GM13976 (cell line): ENCODE results near the gene NR2F6.

Experiments
- DNase-seq: peaks from one replicate; pipeline ENCODE4 v3.0.0; 2012; ENCODE audit warnings: low spot score
- CTCF ChIP-seq: IDR thresholded peaks from 2 replicates; pipeline ENCODE4 v1.5.1; 2012; ENCODE audit warnings: borderline replicate concordance, mild to moderate bottlenecking; ENCODE audit not compliant: insufficient read depth; ENCODE audit errors: extremely low read depth, missing control alignments, control extremely low read depth
- in situ Hi-C: fragments of 300-500 bp; cut with MboI; formaldehyde crosslinking; loops from one replicate; pipeline ENCODE4 v1.12.0; 2022; ENCODE audit warnings: low sequenced_read_pairs, mixed read lengths, inconsistent platforms; ENCODE audit not compliant: unreplicated experiment

The NR2F6 gene

GRCh38 chr19:17234911-17235299, 10.8 kb downstream of the NR2F6 start:
- in situ Hi-C loops: loop anchor here (25.0 kb wide), 1 partner anchor 173 kb away; no protein-coding TSS in a partner anchor
- no peak for TF ChIP-seq CTCF
- peak; percentile 83 for DNase-seq

GRCh38 chr19:17232258-17232657, 13.5 kb downstream of the NR2F6 start:
- no peak for TF ChIP-seq CTCF
- in situ Hi-C loops: loop anchor here (25.0 kb wide), 1 partner anchor 170 kb away; no protein-coding TSS in a partner anchor
- no peak for DNase-seq

GRCh38 chr19:17229890-17230289, 15.8 kb downstream of the NR2F6 start:
- no peak for DNase-seq
- in situ Hi-C loops: loop anchor here (25.0 kb wide), 1 partner anchor 168 kb away; no protein-coding TSS in a partner anchor
- no peak for TF ChIP-seq CTCF

- TF ChIP-seq CTCF: no peak
- DNase-seq: no peak
- in situ Hi-C loops: loop anchor here (25.0 kb wide), 1 partner anchor 166 kb away; no protein-coding TSS in a partner anchor
Observed at GRCh38 chr19:17227798-17228367, 17.8 kb downstream of the NR2F6 start.

- in situ Hi-C loops: loop anchor here (25.0 kb wide), 1 partner anchor 164 kb away; no protein-coding TSS in a partner anchor
- TF ChIP-seq CTCF: no peak
- peak; percentile 96 for DNase-seq
Observed at GRCh38 chr19:17226002-17226933, 19.5 kb downstream of the NR2F6 start, which contains the start of gene OCEL1. Gene OCEL1 (plus strand): TSS chr19:17226226. CDS start chr19:17226248, 22 bp downstream.

- in situ Hi-C loops: loop anchor here (25.0 kb wide), 1 partner anchor 163 kb away; no protein-coding TSS in a partner anchor
- no peak for DNase-seq
- no peak for TF ChIP-seq CTCF
Observed at GRCh38 chr19:17225053-17225452, 20.7 kb downstream of the NR2F6 start.
